Ammon's horn (tissue), 1 donor: ENCODE data around the gene KIF23.
"Not testable (repeated sequence)": the region's sequence is repeated elsewhere in the genome, so short reads cannot be mapped to it uniquely, and the experiment has no call there.

ENCODE experiments used
- DNase-seq: peaks from one replicate; pipeline ENCODE4 v3.0.0-alpha.2; 2016; ENCODE audit warnings: low spot score

KIF23 gene

DNA sequence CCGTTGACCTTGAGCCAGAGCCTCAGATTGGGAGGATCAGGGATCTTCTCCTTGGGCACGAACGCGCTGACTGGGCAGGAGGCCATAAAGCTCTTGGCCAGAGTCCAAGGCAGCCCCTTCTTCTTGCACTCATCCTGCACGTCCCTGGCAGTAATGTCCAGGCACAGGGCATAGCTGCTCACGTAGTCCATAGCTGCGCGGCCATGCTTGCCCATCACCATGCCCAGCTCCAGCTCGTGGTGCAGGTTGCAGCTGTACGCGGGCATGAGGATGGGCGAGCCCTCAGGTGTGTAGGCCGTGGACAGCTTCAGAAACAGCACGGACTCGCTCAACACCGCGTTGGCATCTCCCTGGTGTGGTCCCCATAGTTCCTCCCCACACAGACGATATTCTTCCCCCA, 20.5 kb downstream of the KIF23 start:
- DNase-seq = no peak

DNA sequence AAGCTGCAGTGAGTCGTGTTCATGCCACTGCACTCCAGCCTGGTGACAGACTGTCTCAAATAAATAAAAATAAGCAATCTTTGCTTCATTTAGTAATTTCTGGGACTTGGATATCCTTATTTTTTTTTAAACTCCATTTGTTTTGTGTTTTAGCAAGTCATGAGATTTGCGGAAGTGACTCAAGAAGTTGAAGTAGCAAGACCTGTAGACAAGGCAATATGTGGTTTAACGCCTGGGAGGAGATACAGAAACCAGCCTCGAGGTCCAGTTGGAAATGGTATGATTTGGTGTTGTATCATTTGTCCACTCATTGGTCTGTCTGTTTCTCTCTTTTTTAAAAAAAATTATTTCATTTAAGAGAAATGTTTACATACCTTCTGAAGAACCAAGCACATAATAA, 21.8 kb downstream of the KIF23 start:
- no peak for DNase-seq

DNA sequence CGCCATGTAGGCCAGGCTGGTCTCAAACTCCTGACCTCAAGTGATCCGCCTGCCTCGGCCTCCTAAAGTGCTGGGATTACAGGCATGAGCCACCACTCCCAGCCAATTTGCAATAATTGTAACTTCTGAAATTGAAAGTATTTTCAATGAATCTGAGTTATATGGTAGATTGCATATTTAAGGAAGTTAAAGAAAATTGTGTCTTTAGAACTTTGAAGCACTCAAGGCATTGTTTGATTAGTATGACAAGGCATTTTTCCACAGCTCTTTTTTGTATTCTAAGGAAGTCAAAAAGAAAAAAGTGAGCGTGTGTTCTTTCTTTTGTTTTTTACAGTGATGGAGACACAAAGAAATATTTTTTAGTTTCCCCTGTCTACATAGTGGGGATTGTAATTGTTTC, 22.8 kb downstream of the KIF23 start:
- DNase-seq = no peak

DNA sequence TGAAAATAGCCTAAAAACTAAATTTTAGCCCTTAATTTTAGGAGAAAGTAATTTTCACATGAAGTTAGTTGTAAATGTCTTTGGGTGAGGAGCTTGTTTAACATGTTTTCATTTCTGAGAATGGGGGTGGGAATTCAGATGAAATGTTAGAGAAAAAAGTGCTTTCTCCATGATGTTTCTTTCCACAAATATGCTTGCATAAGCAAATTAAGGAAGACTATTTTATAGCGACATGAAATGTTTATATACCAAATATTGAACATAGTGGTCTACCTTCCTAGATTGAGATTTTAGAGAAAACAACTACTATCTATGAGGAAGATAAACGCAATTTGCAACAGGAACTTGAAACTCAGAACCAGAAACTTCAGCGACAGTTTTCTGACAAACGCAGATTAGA, 25.5 kb downstream of the KIF23 start:
- DNase-seq = no peak

DNA sequence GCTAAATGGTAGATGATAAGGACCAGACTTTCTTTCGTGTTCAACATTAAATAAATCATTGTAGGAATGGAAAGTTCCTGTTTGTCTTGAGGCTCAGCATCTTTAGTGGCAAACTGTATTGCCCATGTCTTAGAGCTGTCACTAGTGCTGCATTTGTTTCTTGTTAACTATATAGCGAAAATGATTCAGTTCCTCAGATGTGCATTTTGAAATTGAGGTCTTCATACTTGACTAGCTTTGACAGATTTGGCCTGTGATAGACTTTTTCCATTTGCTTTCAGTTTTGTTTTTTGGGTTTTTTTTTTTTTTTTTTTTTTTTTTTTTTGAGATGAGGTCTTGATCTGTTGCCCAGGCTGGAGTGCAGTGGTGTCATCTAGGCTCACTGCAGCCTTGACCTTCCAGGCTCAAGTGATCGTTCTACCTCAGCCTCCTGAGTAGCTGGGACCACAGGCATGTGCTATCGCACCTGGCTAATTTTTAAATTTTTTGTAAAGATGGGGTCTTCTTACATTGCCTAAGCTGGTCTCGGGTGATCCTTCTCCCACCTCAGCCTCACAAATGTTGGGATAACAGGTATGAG, 29.0 kb downstream of the KIF23 start:
- DNase-seq = no peak

DNA sequence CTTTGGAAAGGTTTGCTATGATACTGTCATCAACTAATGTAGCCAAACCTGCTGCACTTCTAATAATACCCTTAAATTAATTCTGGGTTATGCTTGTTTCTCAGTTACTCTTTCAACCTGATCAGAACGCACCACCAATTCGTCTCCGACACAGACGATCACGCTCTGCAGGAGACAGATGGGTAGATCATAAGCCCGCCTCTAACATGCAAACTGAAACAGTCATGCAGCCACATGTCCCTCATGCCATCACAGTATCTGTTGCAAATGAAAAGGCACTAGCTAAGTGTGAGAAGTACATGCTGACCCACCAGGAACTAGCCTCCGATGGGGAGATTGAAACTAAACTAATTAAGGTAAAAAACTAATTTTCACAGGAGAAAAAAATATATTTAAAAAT, 30.5 kb downstream of the KIF23 start:
- no peak for DNase-seq

DNA sequence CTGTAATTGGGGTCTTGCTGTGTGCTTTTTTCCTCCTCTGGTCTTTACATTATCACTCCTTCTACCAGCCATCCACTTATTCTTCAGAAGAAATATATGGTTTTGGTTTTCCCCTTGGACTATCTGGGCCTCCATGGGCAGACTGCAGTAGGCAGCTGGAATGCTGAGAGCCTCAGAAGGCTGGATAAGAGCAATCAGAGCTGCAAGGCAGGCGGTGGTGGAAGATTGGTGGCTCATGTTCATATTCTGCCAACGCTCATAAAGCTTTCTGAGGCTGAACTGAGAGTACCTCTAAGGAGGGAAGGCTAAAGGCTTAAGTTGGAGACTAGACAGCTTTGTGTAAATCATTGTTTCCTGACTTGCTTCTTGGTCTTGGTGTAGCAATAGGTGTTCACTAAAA, 32.8 kb downstream of the KIF23 start:
- DNase-seq = no peak

DNA sequence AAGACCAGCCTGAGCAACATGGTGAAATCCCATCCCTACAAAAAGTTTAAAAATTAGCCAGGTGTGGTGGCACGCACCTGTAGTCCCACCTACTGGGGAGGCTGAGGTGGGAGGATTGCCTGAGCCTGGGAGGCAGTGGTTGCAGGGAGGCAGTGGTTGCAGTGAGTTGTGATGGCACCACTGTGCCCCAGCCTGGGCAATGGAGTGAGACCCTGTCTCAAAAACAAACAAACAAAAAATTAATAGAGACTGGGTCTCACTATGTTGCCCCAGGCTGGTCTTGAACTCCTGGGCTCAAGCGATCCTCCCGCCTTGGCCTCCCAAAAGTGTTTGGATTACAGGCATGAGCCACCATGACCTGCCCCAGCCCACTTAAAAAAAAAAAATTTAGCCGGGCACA, 36.1 kb downstream of the KIF23 start:
- DNase-seq = not testable (repeated sequence)

DNA sequence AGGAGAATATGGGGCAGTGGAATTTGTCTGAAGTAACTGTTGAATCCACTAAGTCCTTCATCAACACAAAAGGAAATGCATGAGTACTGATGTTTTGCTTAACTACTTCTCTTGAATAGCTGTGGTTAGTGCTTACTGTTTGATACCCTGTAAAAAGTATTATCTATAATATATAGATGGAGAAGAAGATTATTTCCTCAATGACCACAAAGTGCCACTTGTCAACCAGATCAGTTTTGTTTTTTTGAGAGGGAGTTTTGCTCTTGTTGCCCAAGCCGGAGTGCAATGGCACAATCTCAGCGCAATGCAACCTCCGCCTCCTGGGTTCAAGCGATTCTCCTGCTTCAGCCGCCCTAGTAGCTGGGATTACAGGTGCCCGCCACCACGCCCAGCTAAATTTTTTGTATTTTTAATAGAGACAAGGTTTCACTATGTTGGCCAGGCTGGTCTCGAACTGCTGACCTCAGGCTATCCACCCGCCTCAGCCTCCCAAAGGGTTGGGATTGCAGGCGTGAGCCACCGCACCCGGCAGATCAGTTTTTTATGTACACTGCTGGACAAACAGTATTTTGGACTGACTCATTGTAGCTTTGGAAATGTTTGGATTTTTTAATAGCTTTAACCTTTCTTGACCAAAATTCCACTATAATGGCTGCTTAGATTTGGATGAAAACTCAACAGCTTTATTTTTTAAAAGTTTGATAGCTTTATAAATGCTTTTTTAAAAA, 37.0 kb downstream of the KIF23 start:
- no peak for DNase-seq

DNA sequence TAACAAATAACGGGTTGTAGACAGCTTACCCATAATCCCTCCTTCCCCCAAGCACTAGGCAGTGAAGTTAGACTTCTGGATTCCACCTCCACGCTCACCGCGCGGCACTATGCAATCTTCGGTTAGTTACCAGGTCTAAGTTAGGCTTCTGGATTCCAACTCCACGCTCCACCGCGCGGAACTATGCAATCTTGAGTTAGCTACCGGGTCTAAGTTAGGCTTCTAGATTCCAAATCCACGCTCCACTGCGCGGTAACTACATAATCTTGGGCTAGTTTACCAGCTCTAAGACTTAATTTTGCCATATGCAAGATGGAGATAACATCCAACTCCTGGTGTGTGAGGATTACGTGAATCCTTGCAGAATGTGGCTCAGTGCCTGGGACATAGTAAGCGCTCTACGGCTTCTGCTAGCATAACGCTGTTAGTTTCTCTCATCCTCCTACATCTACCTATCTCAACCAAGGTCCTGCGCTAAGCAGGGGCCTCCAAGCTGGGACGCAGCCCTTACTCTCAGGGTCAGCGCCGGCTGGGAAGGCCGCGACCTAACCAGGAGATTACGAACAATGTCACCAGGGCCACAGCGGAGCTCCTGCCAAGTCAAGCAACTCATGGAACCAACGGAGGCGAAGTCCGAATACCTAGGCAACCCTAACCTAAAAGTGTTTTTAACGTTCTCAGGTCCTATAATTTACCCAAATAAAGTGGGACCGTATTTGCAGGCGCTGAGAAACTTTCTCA, 38.0 kb downstream of the KIF23 start:
- DNase-seq = no peak

DNA sequence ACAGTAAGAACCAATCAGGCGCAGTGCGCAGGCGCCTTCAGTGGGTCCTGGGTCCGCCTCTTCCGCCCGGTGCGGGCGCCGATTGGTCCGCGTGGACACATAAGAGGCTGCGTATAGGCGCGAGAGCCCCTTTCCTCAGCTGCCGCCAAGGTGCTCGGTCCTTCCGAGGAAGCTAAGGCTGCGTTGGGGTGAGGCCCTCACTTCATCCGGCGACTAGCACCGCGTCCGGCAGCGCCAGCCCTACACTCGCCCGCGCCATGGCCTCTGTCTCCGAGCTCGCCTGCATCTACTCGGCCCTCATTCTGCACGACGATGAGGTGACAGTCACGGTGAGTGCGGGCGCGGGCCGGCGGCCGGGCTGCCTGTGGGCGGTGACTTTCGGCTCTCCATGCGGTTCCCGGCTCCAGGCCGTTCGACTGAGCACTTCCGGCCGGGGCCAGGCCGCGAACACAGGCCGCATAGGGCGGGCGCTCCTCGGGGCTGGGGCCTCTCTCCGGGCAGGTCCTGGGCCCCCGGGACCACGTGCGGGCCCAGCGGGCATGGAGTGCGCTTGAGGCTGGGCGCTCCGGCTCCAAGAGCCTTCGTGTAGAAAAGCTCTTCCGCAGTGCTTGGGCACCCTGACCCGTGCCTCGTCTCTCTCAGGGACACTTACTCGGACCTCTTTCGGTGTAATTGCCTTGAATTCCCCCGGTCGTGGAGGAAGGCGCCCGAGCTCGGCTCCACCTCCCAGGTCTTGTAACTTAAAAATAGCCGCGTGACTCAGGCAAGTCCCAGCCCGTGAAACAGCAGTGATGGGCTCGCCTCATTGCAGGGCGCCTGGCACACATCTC, 38.8 kb downstream of the KIF23 start, which contains the start of gene RPLP1:
RPLP1 (plus strand) TSS at position 127 of the 830 bp plus-strand sequence; CDS start at position 258, 131 bp downstream.
- peak; percentile 97 for DNase-seq

DNA sequence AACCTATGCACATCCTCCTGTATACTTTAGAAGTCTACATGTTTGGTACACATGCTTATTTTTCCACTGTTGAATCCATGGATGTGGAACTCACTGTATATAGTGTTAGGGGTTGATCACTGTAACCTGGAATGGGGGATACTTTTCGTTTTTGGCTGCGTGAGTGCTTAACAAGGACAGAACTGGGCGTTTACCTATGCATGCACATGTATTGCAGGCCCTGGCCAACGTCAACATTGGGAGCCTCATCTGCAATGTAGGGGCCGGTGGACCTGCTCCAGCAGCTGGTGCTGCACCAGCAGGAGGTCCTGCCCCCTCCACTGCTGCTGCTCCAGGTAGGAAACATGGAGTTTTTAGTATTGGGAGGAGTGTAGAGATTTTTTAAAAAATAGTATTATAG, 40.8 kb downstream of the KIF23 start:
- no peak for DNase-seq

DNA sequence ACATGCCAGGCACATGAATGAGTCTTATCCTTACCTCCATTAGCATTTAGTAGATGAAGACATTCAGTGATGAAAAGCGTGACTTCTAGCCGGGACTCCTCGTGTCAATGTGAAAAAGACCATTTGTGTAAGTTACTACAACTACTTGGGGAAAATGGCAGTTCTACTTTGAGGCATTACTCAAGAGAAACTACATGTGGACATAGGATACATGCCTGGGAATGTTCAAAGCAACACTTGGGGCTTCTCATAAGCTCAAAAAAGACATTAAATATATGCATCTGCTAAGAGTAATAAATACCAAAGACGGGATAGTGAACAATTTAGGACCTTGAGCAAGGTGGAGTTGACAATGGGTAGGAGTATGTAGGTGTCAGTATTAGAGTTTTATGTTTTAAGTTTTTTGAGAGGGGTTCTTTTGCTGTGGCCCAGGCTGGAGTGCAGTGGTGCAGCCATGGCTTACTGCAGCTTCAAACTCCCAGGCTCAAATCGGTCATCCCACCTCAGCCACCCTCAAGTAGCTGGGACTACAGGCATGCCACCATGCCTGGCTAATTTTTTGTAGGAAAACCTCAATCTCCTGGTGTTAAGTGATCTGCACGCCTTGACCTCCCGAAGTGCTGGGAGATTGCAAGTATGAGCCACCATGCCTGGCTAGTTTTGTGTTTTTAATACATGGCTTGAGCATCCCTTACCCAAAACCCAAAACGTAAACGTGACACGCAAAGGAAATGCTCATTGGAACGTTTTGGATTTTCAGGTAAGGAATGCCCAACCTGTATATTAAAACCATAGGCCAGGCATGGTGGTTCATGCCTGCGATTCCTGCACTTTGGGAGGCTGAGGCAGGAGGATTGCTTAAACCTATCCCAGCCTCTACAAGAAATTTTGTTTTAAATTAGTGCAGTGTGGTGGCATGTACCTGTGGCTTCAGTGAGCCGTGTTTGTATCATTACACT, 42.3 kb downstream of the KIF23 start:
- DNase-seq = no peak

DNA sequence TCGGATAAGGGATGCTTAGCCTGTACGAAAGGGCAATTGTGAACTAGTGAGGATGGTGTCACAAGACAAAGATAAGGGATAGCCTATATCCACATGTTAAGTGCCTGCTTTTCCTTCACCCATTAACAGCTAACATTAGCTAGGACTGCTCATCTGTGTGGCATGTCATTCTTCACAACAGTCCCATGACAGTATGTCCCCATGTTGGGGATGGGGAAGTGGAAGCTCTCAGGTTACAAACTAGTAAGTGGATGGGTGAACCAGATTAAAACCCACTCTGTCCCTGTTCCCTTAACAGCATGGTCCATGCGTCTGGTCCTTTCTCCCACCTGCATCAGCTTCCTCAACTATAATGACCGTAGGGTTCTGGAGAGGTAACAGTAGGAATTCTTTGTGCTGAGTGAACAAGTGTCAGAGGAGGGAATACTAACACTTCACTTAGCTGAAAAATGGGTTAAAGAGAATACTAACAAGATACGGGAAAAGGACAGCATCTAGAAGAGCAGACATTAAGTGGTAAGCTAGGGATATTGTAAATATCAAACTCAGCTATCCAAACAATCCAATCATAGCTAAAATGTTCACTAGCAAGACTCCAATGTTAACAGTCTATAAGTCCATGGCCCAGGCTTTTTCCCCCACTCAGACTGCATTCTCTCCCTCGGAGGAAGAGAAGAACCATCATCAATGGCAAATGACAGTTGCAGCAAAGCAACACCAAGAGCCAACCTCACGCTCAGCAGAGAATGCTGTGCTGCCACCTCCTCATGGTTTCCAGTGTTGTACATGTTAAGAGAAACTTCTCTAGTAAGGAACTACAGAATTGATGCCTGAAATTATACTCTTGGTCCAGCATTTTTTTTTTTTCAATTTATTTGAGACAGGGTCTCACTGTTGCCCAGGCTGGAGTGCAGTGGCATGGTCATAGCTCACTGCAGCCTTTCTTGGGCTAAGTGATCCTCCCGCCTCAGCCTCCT, 43.4 kb downstream of the KIF23 start:
- DNase-seq = no peak

DNA sequence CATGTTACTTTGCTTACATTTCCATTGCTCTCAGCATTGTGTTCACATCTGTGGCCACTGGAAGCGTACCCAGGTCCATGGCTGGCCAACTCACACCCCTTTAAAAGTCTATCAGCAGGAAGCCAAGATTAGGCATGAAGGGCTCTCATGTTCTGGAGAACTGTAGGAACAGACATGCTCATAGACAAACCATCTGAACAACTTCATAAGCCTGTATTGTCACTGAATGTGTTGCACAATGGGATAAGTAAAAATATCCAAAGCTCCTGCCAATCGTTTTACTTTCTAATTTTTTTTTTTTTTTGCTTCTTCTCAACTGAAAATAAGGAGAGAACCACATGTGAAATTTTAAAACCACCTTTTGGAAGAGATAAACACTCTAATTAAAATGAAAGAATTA, 44.9 kb downstream of the KIF23 start:
- no peak for DNase-seq

DNA sequence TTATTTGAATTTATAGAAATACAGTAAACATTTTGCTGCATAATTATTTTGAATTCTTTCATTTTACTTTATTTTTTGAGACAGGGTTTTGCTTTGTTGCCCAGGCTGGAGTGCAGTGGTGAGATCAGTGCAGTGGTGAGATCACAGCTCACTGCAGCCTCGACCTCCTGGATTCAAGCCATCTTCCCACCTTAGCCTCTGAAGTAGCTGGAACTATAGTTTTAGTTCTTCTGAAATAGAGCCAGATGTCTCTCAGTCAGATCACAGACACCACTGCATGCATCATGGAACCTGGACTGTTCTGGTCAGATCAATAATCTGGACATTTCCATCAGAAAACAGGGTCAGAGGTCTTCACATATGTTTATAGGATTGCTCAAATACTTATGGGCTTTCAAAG, 46.3 kb downstream of the KIF23 start:
- no peak for DNase-seq

DNA sequence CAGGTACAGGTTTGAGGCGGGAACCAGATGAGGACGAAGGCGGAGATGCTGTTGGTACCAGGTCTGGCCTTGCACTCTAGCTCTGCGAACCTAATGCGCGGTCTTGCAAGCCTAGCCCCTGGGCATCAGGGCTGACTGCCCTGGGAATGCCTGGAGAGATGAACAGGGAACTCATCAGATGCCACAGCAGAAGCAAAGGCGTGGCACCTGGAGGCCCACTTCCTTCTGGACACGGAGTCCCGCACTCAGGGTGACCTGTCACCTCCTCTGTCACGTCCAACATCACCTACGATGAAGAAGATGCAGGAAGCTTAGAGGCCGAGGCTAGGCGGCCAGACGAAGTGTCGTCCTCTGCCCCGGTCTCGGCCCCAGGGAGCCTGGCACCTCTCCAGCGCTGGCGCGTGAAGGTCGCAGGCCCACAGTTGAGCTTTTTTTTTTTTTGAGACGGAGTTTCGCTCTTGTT, 47.9 kb downstream of the KIF23 start:
- peak; percentile 28 for DNase-seq

DNA sequence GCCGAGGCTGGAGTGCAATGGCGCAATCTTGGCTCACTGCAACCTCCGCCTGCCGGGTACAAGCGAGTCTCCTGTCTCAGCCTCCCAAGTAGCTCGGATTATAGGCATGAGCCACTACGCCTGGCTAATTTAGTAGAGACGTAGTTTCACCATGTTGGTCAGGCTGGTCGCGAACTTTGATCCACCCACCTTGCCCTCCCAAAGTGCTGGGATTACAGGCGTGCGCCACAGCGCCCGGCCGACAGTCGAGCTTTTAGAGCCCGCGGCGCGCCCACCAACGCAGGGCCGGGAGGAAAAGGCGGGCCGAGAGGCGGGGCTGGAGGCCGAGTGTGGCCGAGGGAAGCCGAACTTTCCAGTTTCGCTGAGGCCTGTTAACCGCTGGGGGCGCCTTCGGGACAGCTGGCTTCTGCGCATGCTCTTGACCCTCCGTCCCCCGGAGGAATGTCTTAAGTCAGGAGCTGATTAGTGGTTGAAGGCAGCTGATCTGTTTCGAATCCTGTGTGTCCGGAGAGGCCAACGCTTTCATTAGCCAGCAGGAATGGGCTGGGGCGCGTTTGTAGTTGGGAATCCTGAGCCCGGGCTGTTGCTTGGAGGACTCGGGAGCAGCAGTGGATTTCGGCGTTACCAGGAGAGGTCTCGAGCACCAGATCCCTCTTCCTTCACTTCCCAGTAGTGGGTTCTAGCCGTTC, 48.5 kb downstream of the KIF23 start:
- DNase-seq = peak; percentile 96

DNA sequence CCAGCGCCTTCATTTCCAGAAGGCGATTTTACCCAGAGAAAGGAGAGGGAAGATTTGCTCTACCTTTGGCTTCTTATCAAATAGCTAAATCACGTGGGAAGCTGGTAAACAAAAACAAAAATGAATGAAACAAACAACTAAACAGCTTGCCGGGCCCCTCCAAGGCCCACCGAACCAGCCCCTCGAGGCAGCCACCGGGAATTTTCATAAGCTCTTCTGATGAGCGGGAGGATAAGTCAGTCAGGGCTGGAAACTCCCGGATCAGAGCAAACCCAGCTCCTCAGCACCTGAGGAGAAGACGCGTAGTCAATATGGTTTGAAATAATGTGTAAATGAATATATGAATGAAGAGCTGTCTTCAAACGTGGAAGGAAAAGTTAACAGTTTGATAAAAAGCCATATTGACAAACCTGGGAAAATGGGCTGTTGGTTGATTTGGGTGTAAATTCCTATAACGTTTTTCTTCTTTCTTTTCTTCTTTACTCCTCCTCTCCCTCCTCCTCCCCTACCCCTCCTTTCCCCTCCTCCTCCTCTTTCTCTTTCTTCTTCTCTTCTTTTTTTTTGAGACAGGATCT, 49.1 kb downstream of the KIF23 start:
- DNase-seq = no peak
